DOHH2 (cell line): ENCODE measurements around the gene MBOAT1.
"Not testable (repeated sequence)": the region's sequence is repeated elsewhere in the genome, so short reads cannot be mapped to it uniquely, and the experiment has no call there.

Source experiments
- EZH2phosphoT487 ChIP-seq: fragments of 200-600 bp; sonication (generic); IDR thresholded peaks from 2 replicates; pipeline ENCODE4 v1.6.1; 2017; ENCODE audit warnings: borderline replicate concordance, mild to moderate bottlenecking, antibody characterized with exemption, low read length, moderate library complexity, mixed read lengths
- TF ChIP-seq, protein P1 (sequence below): fragments of 200-600 bp; sonication (generic); IDR thresholded peaks from one replicate; pipeline ENCODE4 v1.5.1; 2014; ENCODE audit warnings: antibody characterized with exemption, mild to moderate bottlenecking, low read depth, low read length; ENCODE audit not compliant: poor library complexity, severe bottlenecking

DNA sequence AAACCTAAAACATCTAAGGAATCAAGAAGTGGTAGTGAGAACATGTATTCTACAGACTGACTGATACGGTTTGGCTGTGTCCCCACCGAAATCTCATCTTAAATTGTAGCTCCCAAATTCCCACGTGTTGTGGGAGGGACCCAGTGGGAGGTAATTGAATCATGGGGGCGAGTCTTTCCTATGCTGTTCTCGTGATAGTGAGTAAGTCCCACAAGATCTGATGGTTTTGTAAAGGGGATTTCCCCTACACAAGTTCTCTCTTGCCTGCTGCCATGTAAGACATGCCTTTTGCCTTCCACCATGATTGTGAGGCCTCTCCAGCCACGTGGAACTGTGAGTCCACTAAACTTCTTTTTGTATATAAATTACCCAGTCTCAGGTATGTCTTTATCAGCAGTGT is 65.4 kb downstream of the MBOAT1 start:
- TF ChIP-seq, protein P1, sequence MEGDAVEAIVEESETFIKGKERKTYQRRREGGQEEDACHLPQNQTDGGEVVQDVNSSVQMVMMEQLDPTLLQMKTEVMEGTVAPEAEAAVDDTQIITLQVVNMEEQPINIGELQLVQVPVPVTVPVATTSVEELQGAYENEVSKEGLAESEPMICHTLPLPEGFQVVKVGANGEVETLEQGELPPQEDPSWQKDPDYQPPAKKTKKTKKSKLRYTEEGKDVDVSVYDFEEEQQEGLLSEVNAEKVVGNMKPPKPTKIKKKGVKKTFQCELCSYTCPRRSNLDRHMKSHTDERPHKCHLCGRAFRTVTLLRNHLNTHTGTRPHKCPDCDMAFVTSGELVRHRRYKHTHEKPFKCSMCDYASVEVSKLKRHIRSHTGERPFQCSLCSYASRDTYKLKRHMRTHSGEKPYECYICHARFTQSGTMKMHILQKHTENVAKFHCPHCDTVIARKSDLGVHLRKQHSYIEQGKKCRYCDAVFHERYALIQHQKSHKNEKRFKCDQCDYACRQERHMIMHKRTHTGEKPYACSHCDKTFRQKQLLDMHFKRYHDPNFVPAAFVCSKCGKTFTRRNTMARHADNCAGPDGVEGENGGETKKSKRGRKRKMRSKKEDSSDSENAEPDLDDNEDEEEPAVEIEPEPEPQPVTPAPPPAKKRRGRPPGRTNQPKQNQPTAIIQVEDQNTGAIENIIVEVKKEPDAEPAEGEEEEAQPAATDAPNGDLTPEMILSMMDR = not testable (repeated sequence)
- not testable (repeated sequence) for TF ChIP-seq EZH2phosphoT487
